Caco-2 (cell line): ENCODE measurements around the gene HASPIN. TPM values are rescaled to one million over a fixed set of nuclear protein-coding genes. Genes with fewer than 3 reads are reported as not detected.

ENCODE experiments used
- Bru-seq: library from RNA; stranded (reverse); fragments of 400-500 nt; gene quantifications from one replicate; lab custom pipeline; 2021; lab: Mats Ljungman, UMichigan
- BruChase-seq, 2 experiments: library from RNA; stranded (reverse); fragments of 400-500 nt; gene quantifications; one replicate each; lab custom pipeline; 2021; lab: Mats Ljungman, UMichigan
- BruUV-seq: library from RNA; stranded (reverse); fragments of 400-500 nt; replicated peaks from 2 replicates; lab custom pipeline; 2021; lab: Mats Ljungman, UMichigan
- CTCF ChIA-PET: fragments of 300-600 bp; sonication (Branson Sonifier 250); formaldehyde crosslinking; loops from one replicate; lab custom pipeline; 2022; ENCODE audit warnings: antibody characterized with exemption; lab: Charles Lee
- POLR2A ChIA-PET: fragments of 300-600 bp; sonication (Branson Sonifier 250); formaldehyde crosslinking; loops from one replicate; lab custom pipeline; 2022; ENCODE audit warnings: antibody characterized with exemption; lab: Charles Lee
- DNase-seq, 2 experiments: peaks; one replicate each; pipeline versions ENCODE4 v3.0.0 to v3.0.0-alpha.2; 2020 to 2022
- H3K27me3 ChIP-seq: replicated peaks from 2 replicates; pipeline ENCODE4 v1.6.0; 2011; ENCODE audit warnings: low read length; ENCODE audit not compliant: control insufficient read depth, insufficient read depth
- H3K36me3 ChIP-seq: 2 replicates; pipeline ENCODE4 v1.5.1; 2011; ENCODE audit warnings: low read length; ENCODE audit not compliant: control insufficient read depth, insufficient read depth
- H3K4me1 ChIP-seq: fragments of 250-450 bp; sonication (Bioruptor Pico); 2 replicates; pipeline ENCODE4 v1.5.1; 2020; ENCODE audit warnings: mild to moderate bottlenecking
- H3K4me3 ChIP-seq: 2 replicates; pipeline ENCODE4 v1.5.1; 2011; ENCODE audit warnings: low read depth, mild to moderate bottlenecking, control low read depth, low read length
- H3K9me3 ChIP-seq: fragments of 250-450 bp; sonication (Bioruptor Pico); 2 replicates; pipeline ENCODE4 v1.5.1; 2020; ENCODE audit warnings: mild to moderate bottlenecking, moderate library complexity
- H3K27ac Mint-ChIP-seq: one replicate; pipeline ENCODE4 v1.8.0; 2022; ENCODE audit warnings: mixed read lengths; ENCODE audit not compliant: unreplicated experiment
- H3K27me3 Mint-ChIP-seq: one replicate; pipeline ENCODE4 v1.8.0; 2022; ENCODE audit warnings: mixed read lengths; ENCODE audit not compliant: insufficient read depth, unreplicated experiment
- H3K36me3 Mint-ChIP-seq: one replicate; pipeline ENCODE4 v1.8.0; 2022; ENCODE audit warnings: mild to moderate bottlenecking, mixed read lengths; ENCODE audit not compliant: insufficient read depth, unreplicated experiment
- H3K4me1 Mint-ChIP-seq: one replicate; pipeline ENCODE4 v1.8.0; 2022; ENCODE audit warnings: low read depth, mixed read lengths; ENCODE audit not compliant: unreplicated experiment
- H3K4me3 Mint-ChIP-seq: one replicate; pipeline ENCODE4 v1.8.0; 2022; ENCODE audit warnings: mild to moderate bottlenecking, moderate library complexity, mixed read lengths; ENCODE audit not compliant: unreplicated experiment
- H3K9me3 Mint-ChIP-seq: one replicate; pipeline ENCODE4 v1.8.0; 2022; ENCODE audit warnings: mixed read lengths; ENCODE audit not compliant: unreplicated experiment
- CTCF ChIP-seq, 2 experiments: fragments of 200-600 bp in 1 of 2; IDR thresholded peaks; 1 replicate in 1 of 2; 2 replicates in 1 of 2; pipeline versions ENCODE4 v1.5.1 to v1.8.0; 2011 to 2022; ENCODE audit warnings: antibody characterized with exemption in 1 of 2, control low read depth in 1 of 2, inconsistent platforms in 1 of 2, low read depth in 1 of 2, low read length in 1 of 2, mild to moderate bottlenecking in 1 of 2, moderate library complexity in 1 of 2; ENCODE audit not compliant: insufficient read depth in 1 of 2, severe bottlenecking in 1 of 2, unreplicated experiment in 1 of 2
- intact Hi-C: fragments of 100-400 bp; cut with micrococcal nuclease; formaldehyde crosslinking; loops from one replicate; pipeline ENCODE4 v1.10.0; 2022; ENCODE audit not compliant: unreplicated experiment
- long read RNA-seq: library from polyadenylated mRNA; stranded (forward); transcript quantifications from one replicate; pipeline ENCODE4 v2.0.0, GENCODE V29; 2022
- total RNA-seq: library from RNA; stranded (reverse); gene quantifications from 2 replicates; pipeline ENCODE4 v1.2.3, GENCODE V29; 2022

The HASPIN gene
- 9.1 and 9.5 TPM in 2 replicates for total RNA-seq
- percentile 65 among the genes with signal in this experiment for Bru-seq, nascent RNA
- percentile 85 among the genes with signal in this experiment for BruChase-seq, experiment 1, labeled RNA remaining after a 2-hour chase
- percentile 73 among the genes with signal in this experiment for BruChase-seq, experiment 2, labeled RNA remaining after a 6-hour chase
- long read RNA-seq, transcript HASPIN-201 (1 exons, 2,797 nt) = major isoform, 7 of 7 reads
- long read RNA-seq, partial matches to known transcripts = 0 of 7 reads
- long read RNA-seq, other reads (novel, unspliced or antisense) = 0 of 7 reads

DNA sequence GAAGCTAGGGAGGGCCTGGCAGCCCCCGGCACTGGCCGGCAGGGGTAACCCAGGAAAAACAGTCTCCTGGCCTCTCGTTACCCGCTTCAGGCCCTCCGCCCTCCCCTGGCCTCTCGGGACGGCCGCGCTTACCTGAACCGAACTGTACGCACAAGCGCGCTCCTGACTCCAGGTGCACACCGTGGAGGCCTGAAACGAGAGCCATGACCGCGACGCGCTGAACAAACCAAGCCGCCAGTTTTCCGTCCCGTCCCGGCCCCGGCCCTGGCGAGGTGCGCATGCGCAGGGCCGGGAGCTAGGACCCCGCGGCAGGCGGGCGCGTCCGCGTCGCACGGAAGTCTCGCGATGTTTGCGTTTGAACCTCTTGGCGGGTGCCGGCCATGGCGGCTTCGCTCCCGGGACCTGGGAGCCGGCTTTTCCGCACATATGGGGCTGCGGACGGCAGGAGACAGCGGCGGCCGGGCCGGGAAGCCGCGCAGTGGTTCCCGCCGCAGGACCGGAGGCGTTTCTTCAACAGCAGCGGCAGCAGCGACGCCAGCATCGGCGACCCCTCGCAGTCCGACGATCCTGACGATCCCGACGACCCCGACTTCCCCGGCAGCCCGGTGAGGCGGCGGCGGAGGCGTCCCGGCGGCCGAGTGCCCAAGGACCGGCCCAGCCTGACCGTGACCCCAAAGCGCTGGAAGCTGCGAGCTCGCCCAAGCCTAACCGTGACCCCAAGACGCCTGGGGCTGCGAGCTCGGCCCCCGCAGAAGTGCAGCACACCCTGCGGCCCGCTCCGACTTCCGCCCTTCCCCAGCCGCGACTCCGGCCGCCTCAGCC lies at the start of gene HASPIN:
Gene HASPIN (plus strand): TSS at position 348 of the 822 bp plus-strand sequence. CDS start 33 bp downstream, at position 381.
- DNase-seq = peak; percentile 85 to 86
- Mint-ChIP-seq H3K36me3 (peaks cover 36% of the 10 kb centered on the region), H3K4me3 (peak within 1 kb of the TSS; percentile 77), H3K9me3 (no peaks in the 10 kb centered on the region), H3K27ac (peak within 1 kb of the TSS; percentile 75), H3K27me3 (no peaks in the 10 kb centered on the region), H3K4me1 (peaks cover 16% of the 10 kb centered on the region)
- ChIA-PET POLR2A (interaction anchor here (0.9 to 1.1 kb wide), 2 partner anchors 57 to 114 kb away, joined by 3 to 5 read pairs; no protein-coding TSS in a partner anchor), CTCF (interaction anchor here (0.7 to 2.0 kb wide), 2 partner anchors 14 to 42 kb away, joined by 3 to 11 read pairs; no protein-coding TSS in a partner anchor)
- BruUV-seq = no TSS peak
- peak in 1 of 2 experiments; percentile 11 for TF ChIP-seq CTCF (IDR thresholded peaks at IDR 0.05; ENCODE audit: insufficient read depth in 1 of 2, low read depth in 1 of 2, low read length in 1 of 2, severe bottlenecking in 1 of 2, unreplicated experiment in 1 of 2)
- Histone ChIP-seq H3K4me1 (no peaks in the 10 kb centered on the region), H3K36me3 (no peaks in the 10 kb centered on the region), H3K27me3 (no peaks in the 10 kb centered on the region), H3K4me3 (peak within 1 kb of the TSS; percentile 76), H3K9me3 (no peaks in the 10 kb centered on the region)
- intact Hi-C loops = no loop called here

- TF ChIP-seq CTCF (IDR thresholded peaks at IDR 0.05; ENCODE audit: insufficient read depth in 1 of 2, low read depth in 1 of 2, low read length in 1 of 2, severe bottlenecking in 1 of 2, unreplicated experiment in 1 of 2) = no peak
- Mint-ChIP-seq H3K36me3 (no peaks in the 10 kb centered on the region), H3K4me1 (no peaks in the 10 kb centered on the region), H3K4me3 (no peak overlapping the region), H3K27me3 (no peaks in the 10 kb centered on the region), H3K9me3 (no peaks in the 10 kb centered on the region), H3K27ac (no peak overlapping the region)
- Histone ChIP-seq H3K4me3 (no peak overlapping the region), H3K9me3 (no peaks in the 10 kb centered on the region), H3K36me3 (no peaks in the 10 kb centered on the region), H3K4me1 (no peaks in the 10 kb centered on the region), H3K27me3 (no peaks in the 10 kb centered on the region)
- ChIA-PET CTCF (no interaction called here), POLR2A (no interaction called here)
- no TSS peak for BruUV-seq
- DNase-seq = no peak
- intact Hi-C loops = no loop called here
Measured at GRCh38 chr17:3675886-3676285, 47.8 kb upstream of the HASPIN start.

DNA sequence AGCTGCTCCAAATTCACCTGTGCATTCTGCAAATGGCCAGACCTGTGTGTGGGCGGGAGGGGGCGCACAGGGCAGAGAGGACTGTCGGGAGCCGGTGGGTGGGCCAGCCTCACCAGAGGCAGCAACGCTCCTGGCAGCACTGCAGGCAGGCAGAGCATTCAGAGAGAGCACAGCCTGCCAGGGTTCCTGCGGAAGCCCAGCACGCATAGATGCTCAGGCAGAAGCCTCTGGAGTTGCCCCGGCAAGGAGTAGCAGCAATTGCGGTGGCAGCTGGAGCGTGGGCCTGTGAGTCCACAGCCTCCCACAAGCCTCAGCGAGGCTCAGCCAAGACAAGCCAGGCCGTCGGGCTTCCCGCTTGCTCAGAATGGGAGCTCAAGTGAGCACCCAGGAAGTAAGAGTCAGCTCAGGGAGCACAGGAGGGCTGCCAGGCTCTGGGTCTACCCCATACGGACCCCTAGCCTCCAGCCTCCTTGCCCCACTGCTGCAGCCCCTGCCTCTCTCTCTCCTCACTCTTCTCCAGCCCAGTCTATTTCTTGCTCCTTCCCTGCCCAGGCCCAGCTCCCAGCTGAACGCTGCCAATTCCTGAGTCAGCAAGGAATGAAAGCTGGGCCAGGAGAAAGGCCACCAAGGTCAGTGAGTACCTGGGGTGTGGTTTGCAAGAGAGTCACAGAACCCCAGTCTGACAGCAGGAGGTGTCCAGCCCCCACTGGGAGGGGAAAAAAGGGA lies 45.4 kb upstream of the HASPIN start:
- H3K9me3 Mint-ChIP-seq = no peaks in the 10 kb centered on the region
- Histone ChIP-seq H3K27me3 (no peaks in the 10 kb centered on the region), H3K36me3 (no peaks in the 10 kb centered on the region), H3K4me3 (no peak overlapping the region), H3K9me3 (no peaks in the 10 kb centered on the region), H3K4me1 (no peaks in the 10 kb centered on the region)
- no peak for DNase-seq
- no TSS peak for BruUV-seq
- ChIA-PET CTCF (no interaction called here), POLR2A (no interaction called here)
- H3K27ac Mint-ChIP-seq = no peak overlapping the region
- no peak for TF ChIP-seq CTCF (IDR thresholded peaks at IDR 0.05; ENCODE audit: insufficient read depth in 1 of 2, low read depth in 1 of 2, low read length in 1 of 2, severe bottlenecking in 1 of 2, unreplicated experiment in 1 of 2)
- H3K36me3 Mint-ChIP-seq = no peaks in the 10 kb centered on the region
- H3K27me3 Mint-ChIP-seq = no peaks in the 10 kb centered on the region
- no peaks in the 10 kb centered on the region for H3K4me1 Mint-ChIP-seq
- no peak overlapping the region for H3K4me3 Mint-ChIP-seq
- intact Hi-C loops = no loop called here
